Stomach (tissue), 4 donors: Measurements from ENCODE around the gene NOA1.

Source experiments
- EP300 ChIP-seq: sonication (generic); formaldehyde crosslinking; IDR thresholded peaks from one replicate; pipeline ENCODE4 v1.6.1; 2017; ENCODE audit warnings: antibody characterized with exemption
- POLR2A ChIP-seq, 4 donors: fragments of 450-650 bp; IDR thresholded peaks; one replicate each; pipeline ENCODE4 v1.6.1; 2016; ENCODE audit warnings: antibody characterized with exemption in 4 of 4, control low read depth in 2 of 4, mild to moderate bottlenecking in 1 of 4, moderate library complexity in 1 of 4
- POLR2AphosphoS5 ChIP-seq, 3 donors: sonication (generic); formaldehyde crosslinking; IDR thresholded peaks; one replicate each; pipeline ENCODE4 v1.6.1; 2016; ENCODE audit warnings: antibody characterized with exemption in 3 of 3
- TF ChIP-seq, protein P1 (sequence below), 7 experiments: fragments of 450-650 bp in 4 of 7; fragments of 200-600 bp in 3 of 7; sonication (generic) in 3 of 7; IDR thresholded peaks; one replicate each; pipeline ENCODE4 v1.5.1; 2016 to 2019; ENCODE audit warnings: antibody characterized with exemption in 7 of 7, control low read depth in 2 of 7, mild to moderate bottlenecking in 1 of 7

DNA sequence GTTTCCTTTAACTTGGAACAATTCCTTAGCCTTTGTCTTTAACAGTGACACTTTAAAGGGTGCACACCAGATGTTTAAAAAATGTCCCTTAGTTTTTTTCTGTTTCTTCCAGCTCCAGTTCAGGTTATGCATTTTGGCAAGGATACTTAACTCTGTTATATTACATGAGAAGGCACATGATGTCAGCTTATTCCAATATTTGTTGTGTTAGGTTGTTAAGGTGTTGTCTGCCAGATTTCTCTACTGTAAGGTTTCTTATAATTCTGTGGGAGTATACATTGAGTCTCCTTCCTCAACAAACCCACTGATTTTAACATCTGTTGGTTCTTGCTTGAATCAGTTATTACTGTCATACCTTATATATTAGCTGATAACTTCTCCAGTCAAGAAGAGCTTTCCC lies 36.4 kb downstream of the NOA1 start:
- TF ChIP-seq EP300 (no peak), POLR2AphosphoS5 (IDR thresholded peaks at IDR 0.05) (no peak), POLR2A (IDR thresholded peaks at IDR 0.05) (no peak)
- TF ChIP-seq, protein P1, sequence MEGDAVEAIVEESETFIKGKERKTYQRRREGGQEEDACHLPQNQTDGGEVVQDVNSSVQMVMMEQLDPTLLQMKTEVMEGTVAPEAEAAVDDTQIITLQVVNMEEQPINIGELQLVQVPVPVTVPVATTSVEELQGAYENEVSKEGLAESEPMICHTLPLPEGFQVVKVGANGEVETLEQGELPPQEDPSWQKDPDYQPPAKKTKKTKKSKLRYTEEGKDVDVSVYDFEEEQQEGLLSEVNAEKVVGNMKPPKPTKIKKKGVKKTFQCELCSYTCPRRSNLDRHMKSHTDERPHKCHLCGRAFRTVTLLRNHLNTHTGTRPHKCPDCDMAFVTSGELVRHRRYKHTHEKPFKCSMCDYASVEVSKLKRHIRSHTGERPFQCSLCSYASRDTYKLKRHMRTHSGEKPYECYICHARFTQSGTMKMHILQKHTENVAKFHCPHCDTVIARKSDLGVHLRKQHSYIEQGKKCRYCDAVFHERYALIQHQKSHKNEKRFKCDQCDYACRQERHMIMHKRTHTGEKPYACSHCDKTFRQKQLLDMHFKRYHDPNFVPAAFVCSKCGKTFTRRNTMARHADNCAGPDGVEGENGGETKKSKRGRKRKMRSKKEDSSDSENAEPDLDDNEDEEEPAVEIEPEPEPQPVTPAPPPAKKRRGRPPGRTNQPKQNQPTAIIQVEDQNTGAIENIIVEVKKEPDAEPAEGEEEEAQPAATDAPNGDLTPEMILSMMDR (IDR thresholded peaks at IDR 0.05), result no peak
